DOHH2 (cell line): ENCODE measurements around the gene KIF26B.

Experiments
- H3F3A ChIP-seq: fragments of 200-600 bp; sonication (generic), shearing (Covaris generic); 2 replicates; pipeline ENCODE4 v1.6.0; 2016; ENCODE audit warnings: antibody characterized with exemption, mild to moderate bottlenecking; ENCODE audit not compliant: control insufficient read depth, insufficient read depth
- H3K27ac ChIP-seq: fragments of 200-600 bp; sonication (generic); 2 replicates; pipeline ENCODE4 v1.5.1; 2014; ENCODE audit warnings: low read depth, mild to moderate bottlenecking, low read length, moderate library complexity
- H3K27me3 ChIP-seq: fragments of 200-600 bp; sonication (generic); 2 replicates; pipeline ENCODE4 v1.6.1; 2014; ENCODE audit warnings: mild to moderate bottlenecking, low read length, mixed read lengths; ENCODE audit not compliant: control insufficient read depth
- H3K36me3 ChIP-seq: fragments of 200-600 bp; sonication (generic); 2 replicates; pipeline ENCODE4 v1.6.1; 2014; ENCODE audit warnings: mild to moderate bottlenecking, low read length, moderate library complexity, mixed read lengths; ENCODE audit not compliant: control insufficient read depth
- H3K4me1 ChIP-seq: fragments of 200-600 bp; sonication (generic); 2 replicates; pipeline ENCODE4 v1.6.1; 2014; ENCODE audit warnings: mild to moderate bottlenecking, low read length, mixed read lengths; ENCODE audit not compliant: control insufficient read depth
- H3K4me2 ChIP-seq: fragments of 200-600 bp; sonication (generic); 2 replicates; pipeline ENCODE4 v1.6.0; 2014; ENCODE audit warnings: mild to moderate bottlenecking, low read length, moderate library complexity
- H3K4me3 ChIP-seq: fragments of 200-600 bp; sonication (generic); 2 replicates; pipeline ENCODE4 v1.5.1; 2014; ENCODE audit warnings: mild to moderate bottlenecking, low read length, mixed read lengths
- H3K79me2 ChIP-seq: fragments of 200-600 bp; sonication (generic); 2 replicates; pipeline ENCODE4 v1.6.1; 2014; ENCODE audit warnings: mild to moderate bottlenecking, low read length, mixed read lengths; ENCODE audit not compliant: control insufficient read depth
- H3K9me2 ChIP-seq: fragments of 200-600 bp; sonication (generic); replicated peaks from 2 replicates; pipeline ENCODE4 v1.6.1; 2014; ENCODE audit warnings: mild to moderate bottlenecking, low read length, mixed read lengths; ENCODE audit not compliant: control insufficient read depth
- H3K9me3 ChIP-seq: fragments of 200-600 bp; sonication (generic); 2 replicates; pipeline ENCODE4 v1.6.1; 2014; ENCODE audit warnings: antibody characterized with exemption, low read length, mixed read lengths; ENCODE audit not compliant: control insufficient read depth, insufficient read depth
- H4K20me1 ChIP-seq: fragments of 200-600 bp; sonication (generic); 2 replicates; pipeline ENCODE4 v1.6.0; 2014; ENCODE audit warnings: low read depth, mild to moderate bottlenecking, antibody characterized with exemption, low read length, moderate library complexity; ENCODE audit not compliant: control insufficient read depth, insufficient read depth
- CTCF ChIP-seq: fragments of 200-600 bp; sonication (generic); IDR thresholded peaks from one replicate; pipeline ENCODE4 v1.5.1; 2014; ENCODE audit warnings: antibody characterized with exemption, mild to moderate bottlenecking, low read depth, low read length; ENCODE audit not compliant: poor library complexity, severe bottlenecking
- EZH2phosphoT487 ChIP-seq: fragments of 200-600 bp; sonication (generic); IDR thresholded peaks from 2 replicates; pipeline ENCODE4 v1.6.1; 2017; ENCODE audit warnings: borderline replicate concordance, mild to moderate bottlenecking, antibody characterized with exemption, low read length, moderate library complexity, mixed read lengths

KIF26B gene

GRCh38 chr1:245278846-245279245, 124.1 kb downstream of the KIF26B start:
- H3K27me3 ChIP-seq = peaks cover 9% of the 10 kb centered on the region
- TF ChIP-seq EZH2phosphoT487 (no peak), CTCF (no peak)
- H3F3A ChIP-seq = no peaks in the 10 kb centered on the region
- H3K4me1 ChIP-seq = no peaks in the 10 kb centered on the region
- H4K20me1 ChIP-seq = no peaks in the 10 kb centered on the region
- no peaks in the 10 kb centered on the region for H3K9me3 ChIP-seq
- no peak overlapping the region for H3K27ac ChIP-seq
- no peak overlapping the region for H3K4me3 ChIP-seq
- no peaks in the 10 kb centered on the region for H3K79me2 ChIP-seq
- H3K4me2 ChIP-seq = no peak overlapping the region
- no peaks in the 10 kb centered on the region for H3K9me2 ChIP-seq
- no peaks in the 10 kb centered on the region for H3K36me3 ChIP-seq

GRCh38 chr1:245279346-245279745, 124.6 kb downstream of the KIF26B start:
- Histone ChIP-seq H3F3A (no peaks in the 10 kb centered on the region), H3K4me2 (no peak overlapping the region), H3K36me3 (no peaks in the 10 kb centered on the region), H4K20me1 (no peaks in the 10 kb centered on the region), H3K4me3 (no peak overlapping the region), H3K9me2 (no peaks in the 10 kb centered on the region), H3K4me1 (no peaks in the 10 kb centered on the region), H3K9me3 (no peaks in the 10 kb centered on the region), H3K27me3 (peaks cover 9% of the 10 kb centered on the region), H3K27ac (no peak overlapping the region), H3K79me2 (no peaks in the 10 kb centered on the region)
- TF ChIP-seq EZH2phosphoT487 (no peak), CTCF (no peak)

- H3K4me1 ChIP-seq = no peaks in the 10 kb centered on the region
- H3K36me3 ChIP-seq = no peaks in the 10 kb centered on the region
- no peaks in the 10 kb centered on the region for H3F3A ChIP-seq
- no peaks in the 10 kb centered on the region for H3K9me2 ChIP-seq
- TF ChIP-seq CTCF (no peak), EZH2phosphoT487 (no peak)
- H3K4me3 ChIP-seq = no peak overlapping the region
- H4K20me1 ChIP-seq = no peaks in the 10 kb centered on the region
- no peaks in the 10 kb centered on the region for H3K9me3 ChIP-seq
- H3K27me3 ChIP-seq = no peaks in the 10 kb centered on the region; the same call in 1 of the 2 replicates
- H3K27ac ChIP-seq = no peak overlapping the region
- H3K4me2 ChIP-seq = no peak overlapping the region
- no peaks in the 10 kb centered on the region for H3K79me2 ChIP-seq
These were observed 128.2 kb downstream of the KIF26B start for GRCh38 chr1:245283001-245283400.

- TF ChIP-seq CTCF (no peak), EZH2phosphoT487 (no peak)
- Histone ChIP-seq H3F3A (no peaks in the 10 kb centered on the region), H3K36me3 (no peaks in the 10 kb centered on the region), H3K9me2 (no peaks in the 10 kb centered on the region), H3K9me3 (no peaks in the 10 kb centered on the region), H4K20me1 (no peaks in the 10 kb centered on the region), H3K79me2 (no peaks in the 10 kb centered on the region), H3K4me3 (no peak overlapping the region), H3K27ac (no peak overlapping the region), H3K4me1 (no peaks in the 10 kb centered on the region), H3K4me2 (no peak overlapping the region), H3K27me3 (no peaks in the 10 kb centered on the region)
These were observed 130.4 kb downstream of the KIF26B start for GRCh38 chr1:245285168-245285567.
